Endodermal cell (in vitro differentiated cells): ENCODE measurements around the gene CIC. TPM values are rescaled to one million over a fixed set of nuclear protein-coding genes. Genes with fewer than 3 reads are reported as not detected.

Source experiments
- DNase-seq: peaks from one replicate; pipeline ENCODE4 v3.0.0-alpha.2; 2017
- H3K27ac ChIP-seq: 2 replicates; pipeline ENCODE4 v1.5.1; 2013; ENCODE audit warnings: mild to moderate bottlenecking, low read depth, low read length, moderate library complexity
- H3K27me3 ChIP-seq: 2 replicates; pipeline ENCODE4 v1.6.1; 2013; ENCODE audit warnings: mild to moderate bottlenecking, low read length, moderate library complexity; ENCODE audit not compliant: insufficient read depth, control insufficient read depth, poor library complexity, severe bottlenecking
- H3K36me3 ChIP-seq: 2 replicates; pipeline ENCODE4 v1.7.0; 2013; ENCODE audit warnings: mild to moderate bottlenecking, low read length, moderate library complexity; ENCODE audit not compliant: control insufficient read depth, insufficient read depth
- H3K4me1 ChIP-seq: one replicate; pipeline ENCODE4 v1.7.0; 2013; ENCODE audit warnings: low read length; ENCODE audit not compliant: control insufficient read depth, insufficient read depth
- H3K4me3 ChIP-seq: 2 replicates; pipeline ENCODE4 v1.5.1; 2013; ENCODE audit warnings: mild to moderate bottlenecking, low read length, moderate library complexity
- H3K9ac ChIP-seq: 2 replicates; pipeline ENCODE4 v1.6.1; 2013; ENCODE audit warnings: mild to moderate bottlenecking, low read length, moderate library complexity; ENCODE audit not compliant: poor library complexity, severe bottlenecking; ENCODE audit errors: extremely low read depth
- H3K9me3 ChIP-seq: 2 replicates; pipeline ENCODE4 v1.6.1; 2013; ENCODE audit warnings: mild to moderate bottlenecking, low read length, moderate library complexity; ENCODE audit not compliant: control insufficient read depth
- H3K27ac Mint-ChIP-seq: 2 replicates; pipeline ENCODE4 v1.8.0; 2020; ENCODE audit warnings: mixed read lengths
- H3K27me3 Mint-ChIP-seq: 2 replicates; pipeline ENCODE4 v1.8.0; 2021; ENCODE audit warnings: mild to moderate bottlenecking, mixed read lengths; ENCODE audit not compliant: insufficient read depth
- H3K36me3 Mint-ChIP-seq: 2 replicates; pipeline ENCODE4 v1.8.0; 2020; ENCODE audit warnings: low read depth, mixed read lengths
- H3K4me1 Mint-ChIP-seq: 2 replicates; pipeline ENCODE4 v1.8.0; 2020; ENCODE audit warnings: mixed read lengths
- H3K4me3 Mint-ChIP-seq: 2 replicates; pipeline ENCODE4 v1.8.0; 2020; ENCODE audit warnings: mild to moderate bottlenecking, moderate library complexity, mixed read lengths
- H3K9me3 Mint-ChIP-seq: 2 replicates; pipeline ENCODE4 v1.8.0; 2020; ENCODE audit warnings: mild to moderate bottlenecking, mixed read lengths
- CTCF ChIP-seq: fragments of 200-600 bp; sonication (generic); conservative IDR thresholded peaks from 2 replicates; pipeline ENCODE4 v1.5.0; 2021; ENCODE audit warnings: antibody characterized with exemption, mild to moderate bottlenecking
- WGBS, 2 experiments: methylation state at CpG; one replicate each; pipeline versions ENCODE4 v1.1.5 to v1.1.7; 2013; ENCODE audit warnings: missing lambda C conversion rate in 2 of 2, mixed read lengths in 1 of 2; ENCODE audit not compliant: insufficient coverage in 1 of 2, insufficient read length in 1 of 2; 5-methylcytosine and 5-hydroxymethylcytosine counted together
- total RNA-seq, 2 donors: library from RNA; stranded (reverse); fragmentation: NEBNext Ultra II Directional in 1 of 2; extraction: Animal tissue kit (Norgen Biotek cat#: 25700) in 1 of 2; gene quantifications; 2 replicates in 1 of 2; 3 replicates in 1 of 2; pipeline ENCODE4 v1.2.1, GENCODE V29; 2021

Gene CIC
- total RNA-seq, 2 donors from 2014 or later = 48.6 to 57.6 TPM

DNA sequence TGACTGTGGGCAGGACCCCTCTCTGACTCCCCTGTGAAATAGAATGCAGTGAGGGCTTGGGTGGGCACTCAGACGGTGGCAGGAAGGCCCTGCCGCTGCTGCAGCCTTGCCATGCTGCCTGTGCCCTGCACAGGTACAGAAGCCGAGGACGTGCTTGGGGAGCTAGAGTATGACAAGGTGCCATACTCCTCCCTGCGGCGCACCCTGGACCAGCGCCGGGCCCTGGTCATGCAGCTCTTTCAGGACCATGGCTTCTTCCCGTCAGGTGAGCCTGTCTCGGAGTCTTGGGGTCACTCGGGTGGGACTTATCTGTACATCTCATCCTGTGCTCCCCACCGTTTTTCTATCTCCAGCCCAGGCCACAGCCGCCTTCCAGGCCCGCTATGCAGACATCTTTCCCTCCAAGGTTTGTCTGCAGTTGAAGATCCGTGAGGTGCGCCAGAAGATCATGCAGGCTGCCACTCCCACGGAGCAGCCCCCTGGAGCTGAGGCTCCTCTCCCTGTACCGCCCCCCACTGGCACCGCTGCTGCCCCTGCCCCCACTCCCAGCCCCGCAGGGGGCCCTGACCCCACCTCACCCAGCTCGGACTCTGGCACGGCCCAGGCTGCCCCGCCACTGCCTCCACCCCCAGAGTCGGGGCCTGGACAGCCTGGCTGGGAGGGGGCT is 25.6 kb downstream of the CIC start:
- peaks cover 59% of the 10 kb centered on the region for H3K36me3 ChIP-seq
- H3K9ac ChIP-seq = no peak overlapping the region
- H3K9me3 ChIP-seq = no peaks in the 10 kb centered on the region
- H3K4me3 ChIP-seq = no peak overlapping the region
- no peak overlapping the region for H3K27ac Mint-ChIP-seq
- H3K36me3 Mint-ChIP-seq = peaks cover 37% of the 10 kb centered on the region
- no peak for DNase-seq
- no peaks in the 10 kb centered on the region for H3K4me1 ChIP-seq
- H3K27ac ChIP-seq = no peak overlapping the region
- WGBS, 2 experiments = 91 to 95% methylated on average over 15 to 24 of the region's 24 CpGs
- no peaks in the 10 kb centered on the region for H3K27me3 ChIP-seq
- no peak overlapping the region for H3K4me3 Mint-ChIP-seq
- no peaks in the 10 kb centered on the region for H3K9me3 Mint-ChIP-seq
- H3K4me1 Mint-ChIP-seq = peaks cover 2% of the 10 kb centered on the region
- no peaks in the 10 kb centered on the region for H3K27me3 Mint-ChIP-seq
- TF ChIP-seq CTCF = no peak

- Histone ChIP-seq H3K27ac (no peak overlapping the region), H3K9ac (no peak overlapping the region), H3K4me1 (no peaks in the 10 kb centered on the region), H3K36me3 (peaks cover 59% of the 10 kb centered on the region), H3K27me3 (no peaks in the 10 kb centered on the region), H3K4me3 (no peak overlapping the region), H3K9me3 (no peaks in the 10 kb centered on the region)
- no peaks in the 10 kb centered on the region for H3K9me3 Mint-ChIP-seq
- H3K27ac Mint-ChIP-seq = no peak overlapping the region
- peaks cover 39% of the 10 kb centered on the region for H3K36me3 Mint-ChIP-seq
- WGBS, 2 experiments = 85 to 88% methylated on average over 2 to 5 of the region's 5 CpGs
- H3K4me1 Mint-ChIP-seq = peaks cover 2% of the 10 kb centered on the region
- no peak overlapping the region for H3K4me3 Mint-ChIP-seq
- DNase-seq = no peak
- no peaks in the 10 kb centered on the region for H3K27me3 Mint-ChIP-seq
- no peak for TF ChIP-seq CTCF
These were observed 26.3 kb downstream of the CIC start for GRCh38 chr19:42295342-42295741.

DNA sequence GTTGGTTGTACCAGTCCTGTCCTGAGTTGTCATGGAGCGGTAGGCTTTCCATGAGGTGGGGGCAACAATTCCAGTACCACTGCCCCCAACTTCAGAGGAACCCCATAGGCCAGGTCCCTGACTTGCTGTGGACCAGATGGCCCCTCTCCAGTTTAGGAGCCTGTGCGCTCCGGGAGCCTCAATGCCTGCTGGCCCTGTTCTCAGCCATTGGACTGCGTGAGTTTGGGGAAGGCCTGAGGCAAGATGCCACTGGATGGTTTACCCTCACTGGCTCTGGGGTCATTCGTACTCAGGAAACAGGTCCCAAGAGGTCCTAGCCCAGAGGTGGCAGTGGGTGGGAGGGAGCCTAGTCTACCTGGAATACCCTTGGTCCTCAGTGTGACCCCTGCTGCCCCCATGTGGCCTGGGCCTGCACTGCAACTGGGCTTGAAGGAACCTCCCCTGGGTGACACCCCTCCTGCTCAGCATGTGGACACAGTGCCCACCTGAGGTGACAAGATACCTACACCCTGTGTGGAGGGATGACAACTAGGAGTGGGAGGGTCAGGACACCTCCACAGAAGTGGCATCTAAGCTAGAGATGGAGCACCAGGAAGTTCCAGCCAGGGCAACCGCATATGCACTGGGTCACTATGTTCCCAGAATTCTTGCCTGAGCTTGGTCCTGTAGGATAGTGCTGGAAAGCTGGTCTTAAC is 26.9 kb downstream of the CIC start:
- H3K27ac ChIP-seq = no peak overlapping the region
- no peaks in the 10 kb centered on the region for H3K27me3 ChIP-seq
- no peaks in the 10 kb centered on the region for H3K27me3 Mint-ChIP-seq
- peaks cover 53% of the 10 kb centered on the region for H3K36me3 ChIP-seq
- H3K4me1 ChIP-seq = no peaks in the 10 kb centered on the region
- peak; percentile 91 for TF ChIP-seq CTCF
- H3K27ac Mint-ChIP-seq = no peak overlapping the region
- H3K4me1 Mint-ChIP-seq = peaks cover 2% of the 10 kb centered on the region
- H3K9ac ChIP-seq = no peak overlapping the region
- no peak overlapping the region for H3K4me3 Mint-ChIP-seq
- H3K9me3 Mint-ChIP-seq = no peaks in the 10 kb centered on the region
- H3K9me3 ChIP-seq = no peaks in the 10 kb centered on the region
- WGBS, 2 experiments = 78 to 81% methylated on average over 5 to 6 of the region's 6 CpGs
- peak; percentile 98 for DNase-seq
- no peak overlapping the region for H3K4me3 ChIP-seq
- H3K36me3 Mint-ChIP-seq = peaks cover 39% of the 10 kb centered on the region
